ENCODE results near the gene SNX2. TPM values are rescaled to one million over a fixed set of nuclear protein-coding genes. Genes with fewer than 3 reads are reported as not detected.

The SNX2 gene
- total and polyA plus RNA-seq, 12 donors: 15.1 to 48.5 (median 35.2) TPM

DNA sequence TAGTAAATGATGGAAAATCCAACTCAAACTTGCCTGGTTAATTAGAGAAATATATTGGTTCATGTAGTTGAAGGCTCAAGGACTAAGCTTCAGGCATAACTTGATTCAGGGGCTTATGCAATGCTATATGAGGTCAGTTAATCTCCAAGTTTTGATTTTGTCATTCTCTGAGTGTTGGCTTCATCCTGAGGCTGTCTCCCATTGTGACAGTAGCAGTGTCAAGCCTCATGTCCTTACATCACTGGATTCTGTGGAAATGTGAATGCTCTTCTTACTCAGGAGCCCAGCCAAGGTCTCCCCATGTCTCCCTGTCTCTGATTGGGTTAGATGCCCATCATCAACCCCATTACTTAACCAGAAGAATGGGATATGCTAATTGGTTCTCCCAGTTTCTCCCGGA is 44.4 kb upstream of the SNX2 start:
- H3K4me3 ChIP-seq: no peak overlapping the region
- no peaks in the 10 kb centered on the region for H3K36me3 ChIP-seq
- peaks cover 0 to 3% (median 0%) of the 10 kb centered on the region in 7 donors for H3K27me3 ChIP-seq
- ATAC-seq (no peak), DNase-seq (no peak)
- WGBS, 2 donors: 84 to 98% methylated on average over 1 of the region's 1 CpG
- intact Hi-C loops (cut with DNase I): no loop called here
- TF ChIP-seq, protein P1, sequence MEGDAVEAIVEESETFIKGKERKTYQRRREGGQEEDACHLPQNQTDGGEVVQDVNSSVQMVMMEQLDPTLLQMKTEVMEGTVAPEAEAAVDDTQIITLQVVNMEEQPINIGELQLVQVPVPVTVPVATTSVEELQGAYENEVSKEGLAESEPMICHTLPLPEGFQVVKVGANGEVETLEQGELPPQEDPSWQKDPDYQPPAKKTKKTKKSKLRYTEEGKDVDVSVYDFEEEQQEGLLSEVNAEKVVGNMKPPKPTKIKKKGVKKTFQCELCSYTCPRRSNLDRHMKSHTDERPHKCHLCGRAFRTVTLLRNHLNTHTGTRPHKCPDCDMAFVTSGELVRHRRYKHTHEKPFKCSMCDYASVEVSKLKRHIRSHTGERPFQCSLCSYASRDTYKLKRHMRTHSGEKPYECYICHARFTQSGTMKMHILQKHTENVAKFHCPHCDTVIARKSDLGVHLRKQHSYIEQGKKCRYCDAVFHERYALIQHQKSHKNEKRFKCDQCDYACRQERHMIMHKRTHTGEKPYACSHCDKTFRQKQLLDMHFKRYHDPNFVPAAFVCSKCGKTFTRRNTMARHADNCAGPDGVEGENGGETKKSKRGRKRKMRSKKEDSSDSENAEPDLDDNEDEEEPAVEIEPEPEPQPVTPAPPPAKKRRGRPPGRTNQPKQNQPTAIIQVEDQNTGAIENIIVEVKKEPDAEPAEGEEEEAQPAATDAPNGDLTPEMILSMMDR (IDR thresholded peaks at IDR 0.05): no peak
- H3K27ac ChIP-seq: no peak overlapping the region
- H3K4me1 ChIP-seq: peaks cover 0 to 4% (median 0%) of the 10 kb centered on the region in 9 donors
- H3K9me3 ChIP-seq: peaks cover 0 to 5% (median 0%) of the 10 kb centered on the region in 11 donors

DNA sequence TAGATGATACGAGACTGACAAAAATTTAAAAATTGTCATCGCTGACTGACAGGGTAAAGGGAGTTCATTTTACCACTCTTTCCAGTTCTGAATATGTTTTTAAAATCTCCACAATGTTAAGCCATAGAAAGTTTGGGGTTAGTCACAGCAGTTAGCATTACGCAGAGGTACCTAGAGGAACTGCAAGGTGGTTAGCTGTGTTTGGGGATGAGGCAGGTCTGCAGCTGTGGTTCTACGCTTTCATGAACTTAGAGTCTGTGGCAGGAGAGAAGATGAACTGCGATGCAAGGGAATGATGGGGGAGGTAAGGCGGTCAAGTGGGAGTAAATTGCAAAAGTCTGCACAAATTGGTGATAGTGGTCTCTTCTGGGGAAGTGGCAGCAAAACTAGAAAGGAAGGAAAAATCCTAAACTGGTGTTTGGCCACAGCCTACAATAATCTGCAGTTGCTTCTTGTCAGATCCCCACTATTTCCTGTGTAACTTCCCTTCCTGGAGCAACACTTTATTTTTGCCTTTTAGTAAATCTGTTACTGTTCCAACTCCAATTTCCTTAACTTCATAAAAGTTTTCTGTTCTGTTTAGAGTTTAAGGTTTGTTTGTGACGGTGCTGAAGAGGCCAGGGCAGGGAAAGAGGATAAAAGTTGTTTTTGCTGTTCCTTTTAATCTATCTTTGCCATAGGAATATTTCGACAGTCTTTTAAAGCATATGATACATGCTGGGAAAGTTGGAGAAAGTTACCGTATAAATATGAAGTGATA is 38.6 kb upstream of the SNX2 start:
- Histone ChIP-seq H3K9me3 (peaks cover 0 to 8% (median 0%) of the 10 kb centered on the region in 11 donors), H3K4me1 (peaks cover 0 to 6% (median 0%) of the 10 kb centered on the region in 9 donors), H3K27ac (peak overlapping the region in 1 of 10 donors; percentile 7), H3K4me3 (no peak overlapping the region), H3K27me3 (peaks cover 0 to 3% (median 0%) of the 10 kb centered on the region in 7 donors), H3K36me3 (no peaks in the 10 kb centered on the region)
- WGBS, 2 donors: 64 to 67% methylated on average over 9 of the region's 9 CpGs
- intact Hi-C loops (cut with DNase I): no loop called here
- ATAC-seq (no peak), DNase-seq (no peak)
- TF ChIP-seq, protein P1 (IDR thresholded peaks at IDR 0.05): no peak

DNA sequence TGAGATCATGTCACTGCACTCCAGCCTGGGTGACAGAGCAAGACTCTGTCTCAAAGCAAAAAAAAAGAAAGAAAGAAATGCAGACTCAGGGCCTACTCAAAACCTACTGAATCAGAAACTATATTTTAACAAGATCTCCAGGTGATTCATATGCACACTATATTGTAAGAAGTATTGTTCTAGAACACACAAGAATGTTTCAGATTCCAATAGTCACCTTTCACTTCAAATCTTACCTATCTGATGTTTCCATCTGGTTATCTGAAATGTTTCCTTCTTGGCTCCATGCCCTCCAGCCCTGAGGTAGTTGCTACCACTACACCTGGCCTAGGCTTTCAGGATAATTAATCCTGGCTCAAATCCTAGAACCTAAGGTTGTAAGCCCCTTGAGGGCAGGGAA is 36.8 kb upstream of the SNX2 start:
- intact Hi-C loops (cut with DNase I): no loop called here
- Histone ChIP-seq H3K4me3 (no peak overlapping the region), H3K27me3 (peaks cover 0 to 3% (median 0%) of the 10 kb centered on the region in 7 donors), H3K36me3 (no peaks in the 10 kb centered on the region), H3K27ac (no peak overlapping the region), H3K9me3 (peaks cover 0 to 8% (median 0%) of the 10 kb centered on the region in 11 donors), H3K4me1 (peaks cover 0 to 6% (median 0%) of the 10 kb centered on the region in 9 donors)
- TF ChIP-seq, protein P1 (IDR thresholded peaks at IDR 0.05): no peak
- ATAC-seq (no peak), DNase-seq (no peak)

DNA sequence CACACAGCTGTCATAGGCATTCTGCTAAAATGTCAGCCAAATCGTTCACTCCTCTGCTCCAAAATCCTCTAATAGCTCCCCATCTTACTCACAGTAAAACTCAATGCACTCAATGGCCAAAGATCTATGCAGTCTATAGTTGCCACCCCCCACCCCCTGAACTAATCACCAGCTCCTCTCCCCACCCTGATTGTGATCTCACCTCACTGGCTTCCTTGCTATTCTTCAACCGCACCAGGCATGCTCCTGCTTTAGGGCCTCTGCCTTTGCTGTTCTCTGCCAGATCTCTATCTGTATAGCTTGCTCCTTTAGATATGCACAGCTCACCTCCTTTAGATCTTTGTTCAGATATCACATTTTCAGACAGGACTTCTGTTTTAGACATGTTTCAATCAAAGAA is 33.2 kb upstream of the SNX2 start:
- H3K27ac ChIP-seq: no peak overlapping the region
- intact Hi-C loops (cut with DNase I): no loop called here
- H3K4me1 ChIP-seq: peaks cover 0 to 4% (median 0%) of the 10 kb centered on the region in 9 donors
- no peaks in the 10 kb centered on the region for H3K9me3 ChIP-seq
- H3K27me3 ChIP-seq: peaks cover 0 to 1% (median 0%) of the 10 kb centered on the region in 7 donors
- H3K36me3 ChIP-seq: no peaks in the 10 kb centered on the region
- TF ChIP-seq, protein P1 (IDR thresholded peaks at IDR 0.05): no peak
- no peak overlapping the region for H3K4me3 ChIP-seq
- ATAC-seq (no peak), DNase-seq (no peak)
- 62 to 65% methylated on average over 2 of the region's 2 CpGs for WGBS, 2 donors
